ENCODE data around the gene KCNA3.

DNA sequence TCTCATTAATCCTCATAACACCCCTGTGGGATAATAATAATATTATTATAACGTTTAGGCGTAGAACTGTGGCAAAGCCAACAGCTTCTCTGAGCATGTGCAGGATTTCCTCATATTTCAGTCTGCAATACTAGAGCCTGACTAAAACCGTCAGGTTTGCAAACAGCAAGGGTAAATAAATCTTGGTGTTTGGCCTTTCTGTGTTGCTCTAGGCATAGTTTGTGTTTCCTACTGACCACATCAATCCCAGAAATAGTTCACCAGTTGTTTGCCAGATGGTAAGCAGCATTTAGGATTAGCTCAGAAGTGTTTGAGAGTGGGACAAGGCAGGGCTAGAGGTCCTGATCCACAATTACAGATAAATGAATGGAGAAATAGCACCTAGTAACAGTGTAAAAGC is 2.8 kb upstream of the KCNA3 start:
- TF ChIP-seq, protein P1, sequence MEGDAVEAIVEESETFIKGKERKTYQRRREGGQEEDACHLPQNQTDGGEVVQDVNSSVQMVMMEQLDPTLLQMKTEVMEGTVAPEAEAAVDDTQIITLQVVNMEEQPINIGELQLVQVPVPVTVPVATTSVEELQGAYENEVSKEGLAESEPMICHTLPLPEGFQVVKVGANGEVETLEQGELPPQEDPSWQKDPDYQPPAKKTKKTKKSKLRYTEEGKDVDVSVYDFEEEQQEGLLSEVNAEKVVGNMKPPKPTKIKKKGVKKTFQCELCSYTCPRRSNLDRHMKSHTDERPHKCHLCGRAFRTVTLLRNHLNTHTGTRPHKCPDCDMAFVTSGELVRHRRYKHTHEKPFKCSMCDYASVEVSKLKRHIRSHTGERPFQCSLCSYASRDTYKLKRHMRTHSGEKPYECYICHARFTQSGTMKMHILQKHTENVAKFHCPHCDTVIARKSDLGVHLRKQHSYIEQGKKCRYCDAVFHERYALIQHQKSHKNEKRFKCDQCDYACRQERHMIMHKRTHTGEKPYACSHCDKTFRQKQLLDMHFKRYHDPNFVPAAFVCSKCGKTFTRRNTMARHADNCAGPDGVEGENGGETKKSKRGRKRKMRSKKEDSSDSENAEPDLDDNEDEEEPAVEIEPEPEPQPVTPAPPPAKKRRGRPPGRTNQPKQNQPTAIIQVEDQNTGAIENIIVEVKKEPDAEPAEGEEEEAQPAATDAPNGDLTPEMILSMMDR (IDR thresholded peaks at IDR 0.05) = no peak
- TF ChIP-seq SMAD3 (CRISPR knock-in tag; IDR thresholded peaks at IDR 0.05; ENCODE audit: borderline replicate concordance) (no peak), ETV6 (CRISPR knock-in tag; IDR thresholded peaks at IDR 0.05) (no peak), ZNF263 (CRISPR knock-in tag; IDR thresholded peaks at IDR 0.05; ENCODE audit: low read depth) (no peak), MXD4 (CRISPR knock-in tag; IDR thresholded peaks at IDR 0.05; ENCODE audit: borderline replicate concordance) (no peak)
